ENCODE data around the gene ARL5B. TPM values are rescaled to one million over a fixed set of nuclear protein-coding genes. Genes with fewer than 3 reads are reported as not detected.
A peak's percentile ranks its signal among the peaks of the same experiment; 100 is the strongest.

Gene ARL5B
- total RNA-seq, 1 donor from 2014 or later: 19.0 TPM

GRCh38 chr10:18687195-18687594 lies 28.0 kb downstream of the ARL5B start:
- Mint-ChIP-seq H3K9me3 (ENCODE audit: unreplicated experiment) (no peaks in the 10 kb centered on the region), H3K4me1 (ENCODE audit: unreplicated experiment) (peaks cover 3% of the 10 kb centered on the region), H3K27me3 (ENCODE audit: unreplicated experiment) (peaks cover 10% of the 10 kb centered on the region), H3K36me3 (ENCODE audit: unreplicated experiment) (peaks cover 10% of the 10 kb centered on the region), H3K4me3 (ENCODE audit: unreplicated experiment) (no peak overlapping the region), H3K27ac (ENCODE audit: unreplicated experiment) (no peak overlapping the region)
- no peak for DNase-seq (ENCODE audit: extremely low spot score, unreplicated experiment)
- no peak for TF ChIP-seq CTCF (IDR thresholded peaks at IDR 0.05)

- Mint-ChIP-seq H3K36me3 (ENCODE audit: unreplicated experiment) (peaks cover 6% of the 10 kb centered on the region), H3K27me3 (ENCODE audit: unreplicated experiment) (peaks cover 10% of the 10 kb centered on the region), H3K4me1 (ENCODE audit: unreplicated experiment) (peaks cover 3% of the 10 kb centered on the region), H3K4me3 (ENCODE audit: unreplicated experiment) (no peak overlapping the region), H3K27ac (ENCODE audit: unreplicated experiment) (no peak overlapping the region), H3K9me3 (ENCODE audit: unreplicated experiment) (no peaks in the 10 kb centered on the region)
- no peak for DNase-seq (ENCODE audit: extremely low spot score, unreplicated experiment)
- no peak for TF ChIP-seq CTCF (IDR thresholded peaks at IDR 0.05)
Observed at GRCh38 chr10:18687706-18688105, 28.5 kb downstream of the ARL5B start.

DNA sequence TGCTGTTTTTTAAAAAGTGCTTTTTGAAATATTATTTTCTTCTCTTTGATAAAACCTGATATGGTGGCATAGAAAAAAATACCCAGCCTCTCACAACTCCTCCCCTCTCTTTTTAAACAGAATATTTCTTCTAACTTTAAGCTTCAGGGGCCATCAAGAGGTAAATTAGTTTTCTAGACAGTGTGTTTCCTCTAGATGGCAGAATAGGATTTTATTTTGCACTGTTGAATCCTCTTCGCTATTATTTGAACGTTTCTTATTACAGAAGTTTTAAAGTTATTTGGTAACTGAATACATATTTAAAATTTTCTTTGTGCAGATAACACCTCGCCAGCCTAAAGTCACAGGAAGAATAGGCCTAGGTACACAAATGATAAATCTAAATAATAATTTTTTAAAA lies 30.3 kb downstream of the ARL5B start:
- no peak overlapping the region for H3K4me3 Mint-ChIP-seq (ENCODE audit: unreplicated experiment)
- H3K4me1 Mint-ChIP-seq (ENCODE audit: unreplicated experiment): no peaks in the 10 kb centered on the region
- no peak overlapping the region for H3K27ac Mint-ChIP-seq (ENCODE audit: unreplicated experiment)
- no peaks in the 10 kb centered on the region for H3K9me3 Mint-ChIP-seq (ENCODE audit: unreplicated experiment)
- TF ChIP-seq CTCF (IDR thresholded peaks at IDR 0.05): peak; percentile 57
- no peak for DNase-seq (ENCODE audit: extremely low spot score, unreplicated experiment)
- no peaks in the 10 kb centered on the region for H3K36me3 Mint-ChIP-seq (ENCODE audit: unreplicated experiment)
- peaks cover 10% of the 10 kb centered on the region for H3K27me3 Mint-ChIP-seq (ENCODE audit: unreplicated experiment)

GRCh38 chr10:18690541-18690940 lies 31.3 kb downstream of the ARL5B start:
- no peak for DNase-seq (ENCODE audit: extremely low spot score, unreplicated experiment)
- no peak overlapping the region for H3K4me3 Mint-ChIP-seq (ENCODE audit: unreplicated experiment)
- no peaks in the 10 kb centered on the region for H3K9me3 Mint-ChIP-seq (ENCODE audit: unreplicated experiment)
- peaks cover 10% of the 10 kb centered on the region for H3K27me3 Mint-ChIP-seq (ENCODE audit: unreplicated experiment)
- no peaks in the 10 kb centered on the region for H3K36me3 Mint-ChIP-seq (ENCODE audit: unreplicated experiment)
- no peak for TF ChIP-seq CTCF (IDR thresholded peaks at IDR 0.05)
- H3K27ac Mint-ChIP-seq (ENCODE audit: unreplicated experiment): no peak overlapping the region
- H3K4me1 Mint-ChIP-seq (ENCODE audit: unreplicated experiment): no peaks in the 10 kb centered on the region

GRCh38 chr10:18699849-18700840 lies 40.9 kb downstream of the ARL5B start:
- Mint-ChIP-seq H3K27me3 (ENCODE audit: unreplicated experiment) (peaks cover 4% of the 10 kb centered on the region), H3K36me3 (ENCODE audit: unreplicated experiment) (no peaks in the 10 kb centered on the region), H3K27ac (ENCODE audit: unreplicated experiment) (no peak overlapping the region), H3K4me1 (ENCODE audit: unreplicated experiment) (no peaks in the 10 kb centered on the region), H3K9me3 (ENCODE audit: unreplicated experiment) (no peaks in the 10 kb centered on the region), H3K4me3 (ENCODE audit: unreplicated experiment) (no peak overlapping the region)
- no peak for DNase-seq (ENCODE audit: extremely low spot score, unreplicated experiment)
- TF ChIP-seq CTCF (IDR thresholded peaks at IDR 0.05): no peak
